H9 (cell line): ENCODE measurements around the gene GCNT1. TPM values are rescaled to one million over a fixed set of nuclear protein-coding genes. Genes with fewer than 3 reads are reported as not detected.

Experiments used
- DNase-seq: peaks from one replicate; pipeline ENCODE4 v3.0.0-alpha.2; 2017
- H2AFZ ChIP-seq: one replicate; pipeline ENCODE4 v1.6.1; 2013; ENCODE audit warnings: mild to moderate bottlenecking, low read length, control low read depth, moderate library complexity
- H2AK5ac ChIP-seq: 2 replicates; pipeline ENCODE4 v1.6.1; 2013; ENCODE audit warnings: low read length, control low read depth, mixed read lengths; ENCODE audit not compliant: insufficient read length
- H2BK120ac ChIP-seq: one replicate; pipeline ENCODE4 v1.6.1; 2013; ENCODE audit warnings: low read depth, mild to moderate bottlenecking, low read length, control low read depth, inconsistent platforms; ENCODE audit not compliant: poor library complexity, severe bottlenecking
- H2BK12ac ChIP-seq: 2 replicates; pipeline ENCODE4 v1.6.1; 2013; ENCODE audit warnings: low read length, control low read depth, mixed read lengths, low read depth; ENCODE audit not compliant: insufficient read length
- H2BK15ac ChIP-seq: 2 replicates; pipeline ENCODE4 v1.6.1; 2013; ENCODE audit warnings: low read depth, low read length, control low read depth
- H2BK20ac ChIP-seq: one replicate; pipeline ENCODE4 v1.6.1; 2013; ENCODE audit warnings: low read depth, mild to moderate bottlenecking, low read length, control low read depth, inconsistent platforms; ENCODE audit not compliant: poor library complexity, severe bottlenecking
- H2BK5ac ChIP-seq: 2 replicates; pipeline ENCODE4 v1.6.1; 2013; ENCODE audit warnings: low read length, control low read depth, mixed read lengths; ENCODE audit not compliant: insufficient read length
- H3K14ac ChIP-seq: 2 replicates; pipeline ENCODE4 v1.6.1; 2013; ENCODE audit warnings: low read length, control low read depth; ENCODE audit not compliant: insufficient read depth
- H3K18ac ChIP-seq: 2 replicates; pipeline ENCODE4 v1.6.1; 2013; ENCODE audit warnings: low read depth, mild to moderate bottlenecking, mixed read lengths, low read length, control low read depth; ENCODE audit not compliant: insufficient read length
- H3K23ac ChIP-seq: 2 replicates; pipeline ENCODE4 v1.6.1; 2013; ENCODE audit warnings: low read length, control low read depth, mixed read lengths, low read depth; ENCODE audit not compliant: insufficient read length
- H3K23me2 ChIP-seq: 2 replicates; pipeline ENCODE4 v1.6.1; 2013; ENCODE audit warnings: low read depth, mild to moderate bottlenecking, mixed read lengths, low read length, control low read depth; ENCODE audit not compliant: insufficient read length, poor library complexity, severe bottlenecking
- H3K27ac ChIP-seq: 2 replicates; pipeline ENCODE4 v1.5.1; 2013; ENCODE audit warnings: low read length, control low read depth, mixed read lengths, low read depth; ENCODE audit not compliant: insufficient read length
- H3K27me3 ChIP-seq: 2 replicates; pipeline ENCODE4 v1.6.1; 2013; ENCODE audit warnings: low read length, control low read depth, inconsistent platforms; ENCODE audit not compliant: insufficient read depth
- H3K4ac ChIP-seq: 2 replicates; pipeline ENCODE4 v1.6.1; 2013; ENCODE audit warnings: low read depth, mild to moderate bottlenecking, control low read depth, inconsistent platforms, low read length, moderate library complexity
- H3K4me1 ChIP-seq: 2 replicates; pipeline ENCODE4 v1.6.1; 2013; ENCODE audit warnings: low read length, control low read depth, inconsistent platforms; ENCODE audit not compliant: insufficient read depth
- H3K4me2 ChIP-seq: 2 replicates; pipeline ENCODE4 v1.6.1; 2013; ENCODE audit warnings: low read length, control low read depth, mixed read lengths; ENCODE audit not compliant: insufficient read length, insufficient read depth
- H3K56ac ChIP-seq: 2 replicates; pipeline ENCODE4 v1.6.1; 2013; ENCODE audit warnings: low read depth, mild to moderate bottlenecking, mixed read lengths, low read length, control low read depth; ENCODE audit not compliant: insufficient read length
- H3K79me1 ChIP-seq: 2 replicates; pipeline ENCODE4 v1.6.1; 2013; ENCODE audit warnings: low read depth, mild to moderate bottlenecking, moderate library complexity, low read length, control low read depth, inconsistent platforms; ENCODE audit not compliant: insufficient read depth, poor library complexity, severe bottlenecking
- H3K79me2 ChIP-seq: 2 replicates; pipeline ENCODE4 v1.6.1; 2013; ENCODE audit warnings: low read length, control low read depth, inconsistent platforms; ENCODE audit not compliant: insufficient read depth
- H3K9ac ChIP-seq: 2 replicates; pipeline ENCODE4 v1.6.1; 2013; ENCODE audit warnings: low read length, control low read depth, mixed read lengths; ENCODE audit not compliant: insufficient read length; ENCODE audit errors: extremely low read depth
- H3K9me3 ChIP-seq: one replicate; pipeline ENCODE4 v1.6.1; 2013; ENCODE audit warnings: low read depth, low read length, inconsistent platforms; ENCODE audit not compliant: control insufficient read depth
- H3T11ph ChIP-seq: one replicate; pipeline ENCODE4 v1.6.1; 2013; ENCODE audit warnings: mild to moderate bottlenecking, low read length, control low read depth, inconsistent platforms
- H4K20me1 ChIP-seq: one replicate; pipeline ENCODE4 v1.6.1; 2013; ENCODE audit not compliant: control insufficient read depth, insufficient read length, insufficient read depth
- H4K5ac ChIP-seq: 2 replicates; pipeline ENCODE4 v1.6.1; 2013; ENCODE audit warnings: low read depth, mild to moderate bottlenecking, mixed read lengths, low read length, control low read depth; ENCODE audit not compliant: insufficient read length
- H4K8ac ChIP-seq: replicated peaks from 2 replicates; pipeline ENCODE4 v1.6.1; 2013; ENCODE audit warnings: low read length, control low read depth, mixed read lengths, low read depth; ENCODE audit not compliant: insufficient read length
- H4K91ac ChIP-seq: 2 replicates; pipeline ENCODE4 v1.6.1; 2013; ENCODE audit warnings: low read depth, mild to moderate bottlenecking, moderate library complexity, mixed read lengths, low read length, control low read depth; ENCODE audit not compliant: insufficient read length
- H3K27ac Mint-ChIP-seq, 3 experiments: 2 replicates in 2 of 3; 3 replicates in 1 of 3; pipeline ENCODE4 v1.8.0; 2020 to 2021; ENCODE audit warnings: mixed read lengths in 3 of 3, mild to moderate bottlenecking in 1 of 3, moderate library complexity in 1 of 3
- H3K27me3 Mint-ChIP-seq: 2 replicates; pipeline ENCODE4 v1.8.0; 2021; ENCODE audit warnings: low read depth, mild to moderate bottlenecking, moderate library complexity, mixed read lengths
- H3K36me3 Mint-ChIP-seq, 3 experiments: 2 replicates in 2 of 3; 3 replicates in 1 of 3; pipeline ENCODE4 v1.8.0; 2020 to 2021; ENCODE audit warnings: low read depth in 3 of 3, mixed read lengths in 3 of 3; ENCODE audit not compliant: insufficient read depth in 1 of 3
- H3K4me1 Mint-ChIP-seq, 2 experiments: 2 replicates each; pipeline ENCODE4 v1.8.0; 2020; ENCODE audit warnings: mixed read lengths in 2 of 2
- H3K4me3 Mint-ChIP-seq, 2 experiments: 2 replicates in 1 of 2; 3 replicates in 1 of 2; pipeline ENCODE4 v1.8.0; 2020 to 2021; ENCODE audit warnings: mild to moderate bottlenecking in 2 of 2, mixed read lengths in 2 of 2, moderate library complexity in 1 of 2
- H3K9me3 Mint-ChIP-seq, 2 experiments: 2 replicates in 1 of 2; 3 replicates in 1 of 2; pipeline ENCODE4 v1.8.0; 2020; ENCODE audit warnings: mild to moderate bottlenecking in 2 of 2, mixed read lengths in 2 of 2, moderate library complexity in 1 of 2
- CTCF ChIP-seq: fragments of 200-600 bp; sonication (generic); conservative IDR thresholded peaks from 3 replicates; pipeline ENCODE4 v1.8.0; 2021; ENCODE audit warnings: antibody characterized with exemption, mild to moderate bottlenecking
- WGBS: extraction: QIAGEN DNeasy Blood & Tissue Kit; methylation state at CpG from one replicate; pipeline ENCODE4 v1.1.7; 2013; ENCODE audit warnings: missing lambda C conversion rate, low lambda C conversion rate, mixed read lengths; ENCODE audit not compliant: insufficient read length; ENCODE audit errors: extremely low coverage; 5-methylcytosine and 5-hydroxymethylcytosine counted together
- total RNA-seq: library from RNA; stranded (reverse); gene quantifications from 2 replicates; pipeline ENCODE4 v1.2.1, GENCODE V29; 2021

The GCNT1 gene
- total RNA-seq, 1 experiment from 2014 or later, result 35.6 TPM

- Mint-ChIP-seq H3K4me1 (0 out of 4 replicates have a peak, but pooled peaks cover 3% of the 10 kb centered on the region in 2 experiments), H3K36me3 (no peaks in the 10 kb centered on the region), H3K27me3 (no peaks in the 10 kb centered on the region), H3K9me3 (no peaks in the 10 kb centered on the region), H3K4me3 (no peak overlapping the region), H3K27ac (no peak overlapping the region)
- no peak overlapping the region for H2AFZ ChIP-seq
- H2BK12ac ChIP-seq, result no peak overlapping the region
- no peak overlapping the region for H4K91ac ChIP-seq
- H2BK20ac ChIP-seq, result no peak overlapping the region
- no peak overlapping the region for H2BK120ac ChIP-seq
- no peak overlapping the region for H3K9ac ChIP-seq
- H3K4me1 ChIP-seq, result no peaks in the 10 kb centered on the region
- no peak overlapping the region for H3K56ac ChIP-seq
- no peaks in the 10 kb centered on the region for H4K20me1 ChIP-seq
- no peak overlapping the region for H3K23ac ChIP-seq
- H2BK15ac ChIP-seq, result no peak overlapping the region
- no peaks in the 10 kb centered on the region for H3K79me1 ChIP-seq
- H4K8ac ChIP-seq, result no peak overlapping the region
- H4K5ac ChIP-seq, result no peak overlapping the region
- H3K23me2 ChIP-seq, result no peaks in the 10 kb centered on the region
- H3K14ac ChIP-seq, result no peak overlapping the region
- no peak overlapping the region for H3K4me2 ChIP-seq
- H3K9me3 ChIP-seq, result no peaks in the 10 kb centered on the region
- no peak overlapping the region for H3K18ac ChIP-seq
- no CpG with 5 or more reads among the region's 6 CpGs for WGBS
- H3T11ph ChIP-seq, result no peak overlapping the region
- no peak overlapping the region for H2AK5ac ChIP-seq
- H3K27me3 ChIP-seq, result no peaks in the 10 kb centered on the region
- no peak for TF ChIP-seq CTCF
- H3K27ac ChIP-seq, result no peak overlapping the region
- no peaks in the 10 kb centered on the region for H3K79me2 ChIP-seq
- no peak for DNase-seq
- H3K4ac ChIP-seq, result no peak overlapping the region
- no peak overlapping the region for H2BK5ac ChIP-seq
Observed at GRCh38 chr9:76521244-76521681, 62.3 kb downstream of the GCNT1 start.
